Smooth muscle cell (in vitro differentiated cells): Measurements from ENCODE around the gene PMM2. TPM values are rescaled to one million over a fixed set of nuclear protein-coding genes. Genes with fewer than 3 reads are reported as not detected.
A peak's percentile ranks its signal among the peaks of the same experiment; 100 is the strongest.
"Not testable (repeated sequence)": the region's sequence is repeated elsewhere in the genome, so short reads cannot be mapped to it uniquely, and the experiment has no call there.

Experiments
- DNase-seq: peaks from one replicate; lab custom pipeline; 2025; ENCODE audit not compliant: unreplicated experiment; lab: John Stamatoyannopoulos, UW
- H2AFZ ChIP-seq: fragments of 200-600 bp; sonication (generic); 2 replicates; pipeline ENCODE4 v1.6.0; 2016; ENCODE audit warnings: antibody characterized with exemption, low read depth, mild to moderate bottlenecking
- H3F3A ChIP-seq: fragments of 200-600 bp; sonication (generic); 2 replicates; pipeline ENCODE4 v1.6.0; 2017; ENCODE audit warnings: antibody characterized with exemption, low read depth
- H3K27ac ChIP-seq: fragments of 200-600 bp; sonication (generic); 2 replicates; pipeline ENCODE4 v1.5.1; 2016; ENCODE audit warnings: low read depth, mild to moderate bottlenecking
- H3K27me3 ChIP-seq: fragments of 200-600 bp; sonication (generic); 2 replicates; pipeline ENCODE4 v1.6.1; 2016; ENCODE audit warnings: low read depth, mild to moderate bottlenecking
- H3K36me3 ChIP-seq: fragments of 200-600 bp; sonication (generic); 2 replicates; pipeline ENCODE4 v1.5.1; 2016; ENCODE audit warnings: low read depth
- H3K4me1 ChIP-seq: fragments of 200-600 bp; sonication (generic); 2 replicates; pipeline ENCODE4 v1.5.1; 2016; ENCODE audit warnings: low read depth
- H3K4me2 ChIP-seq: fragments of 200-600 bp; sonication (generic); 2 replicates; pipeline ENCODE4 v1.6.0; 2016; ENCODE audit warnings: mild to moderate bottlenecking
- H3K4me3 ChIP-seq: fragments of 200-600 bp; sonication (generic); 2 replicates; pipeline ENCODE4 v1.5.1; 2016; ENCODE audit warnings: mild to moderate bottlenecking
- H3K79me2 ChIP-seq: fragments of 200-600 bp; sonication (generic); 2 replicates; pipeline ENCODE4 v1.6.0; 2016; ENCODE audit warnings: low read depth, mild to moderate bottlenecking
- H3K9ac ChIP-seq: fragments of 200-600 bp; sonication (generic); 2 replicates; pipeline ENCODE4 v1.6.0; 2016; ENCODE audit warnings: low read depth
- H3K9me3 ChIP-seq: fragments of 200-600 bp; sonication (generic); replicated peaks from 2 replicates; pipeline ENCODE4 v1.5.1; 2016; ENCODE audit warnings: low read depth
- H4K20me1 ChIP-seq: fragments of 200-600 bp; sonication (generic); 2 replicates; pipeline ENCODE4 v1.6.0; 2016; ENCODE audit warnings: low read depth
- WGBS: methylation state at CpG from one replicate; pipeline ENCODE4 v1.1.7; 2016; ENCODE audit warnings: low lambda C conversion rate; 5-methylcytosine and 5-hydroxymethylcytosine counted together
- polyA plus RNA-seq: library from polyadenylated mRNA; unstranded; fragments of >200 nt; fragmentation: Nextera tagmentation; extraction: Ambion mirVana; gene quantifications from 2 replicates; pipeline ENCODE4 v1.2.1, GENCODE V29; 2016
- total RNA-seq: library from RNA; depleted of rRNA; stranded (reverse); fragments of >200 nt; gene quantifications from 2 replicates; pipeline ENCODE4 v1.2.3, GENCODE V29; 2014
- TF ChIP-seq, protein P1 (sequence below): fragments of 200-600 bp; sonication (generic); IDR thresholded peaks from 2 replicates; pipeline ENCODE4 v1.5.1; 2017; ENCODE audit warnings: borderline replicate concordance, mild to moderate bottlenecking, antibody characterized with exemption; ENCODE audit not compliant: insufficient read depth, poor library complexity, severe bottlenecking

Gene PMM2
- total and polyA plus RNA-seq, 2 experiments from 2014 or later = 31.4 to 33.5 TPM

- Histone ChIP-seq H3K27ac (peak within 1 kb of the TSS; percentile 36), H3K36me3 (no peaks in the 10 kb centered on the region), H3K4me3 (peak within 1 kb of the TSS; percentile 96), H3K79me2 (peaks cover 38% of the 10 kb centered on the region), H4K20me1 (peaks cover 39% of the 10 kb centered on the region), H2AFZ (no peak within 1 kb of the TSS), H3F3A (no peaks in the 10 kb centered on the region), H3K27me3 (no peaks in the 10 kb centered on the region), H3K9ac (peak within 1 kb of the TSS; percentile 62), H3K4me1 (peaks cover 22% of the 10 kb centered on the region), H3K4me2 (peak within 1 kb of the TSS; percentile 95), H3K9me3 (no peaks in the 10 kb centered on the region)
- 1% methylated on average over 26 of the region's 83 CpGs for WGBS
- TF ChIP-seq, protein P1, sequence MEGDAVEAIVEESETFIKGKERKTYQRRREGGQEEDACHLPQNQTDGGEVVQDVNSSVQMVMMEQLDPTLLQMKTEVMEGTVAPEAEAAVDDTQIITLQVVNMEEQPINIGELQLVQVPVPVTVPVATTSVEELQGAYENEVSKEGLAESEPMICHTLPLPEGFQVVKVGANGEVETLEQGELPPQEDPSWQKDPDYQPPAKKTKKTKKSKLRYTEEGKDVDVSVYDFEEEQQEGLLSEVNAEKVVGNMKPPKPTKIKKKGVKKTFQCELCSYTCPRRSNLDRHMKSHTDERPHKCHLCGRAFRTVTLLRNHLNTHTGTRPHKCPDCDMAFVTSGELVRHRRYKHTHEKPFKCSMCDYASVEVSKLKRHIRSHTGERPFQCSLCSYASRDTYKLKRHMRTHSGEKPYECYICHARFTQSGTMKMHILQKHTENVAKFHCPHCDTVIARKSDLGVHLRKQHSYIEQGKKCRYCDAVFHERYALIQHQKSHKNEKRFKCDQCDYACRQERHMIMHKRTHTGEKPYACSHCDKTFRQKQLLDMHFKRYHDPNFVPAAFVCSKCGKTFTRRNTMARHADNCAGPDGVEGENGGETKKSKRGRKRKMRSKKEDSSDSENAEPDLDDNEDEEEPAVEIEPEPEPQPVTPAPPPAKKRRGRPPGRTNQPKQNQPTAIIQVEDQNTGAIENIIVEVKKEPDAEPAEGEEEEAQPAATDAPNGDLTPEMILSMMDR = no peak
- peak; percentile 71 for DNase-seq
These were observed 71.0 kb downstream of the PMM2 start, which contains the start of gene CARHSP1 for GRCh38 chr16:8868416-8869211. Gene CARHSP1, minus strand, starts transcription at chr16:8869006. Its CDS starts 9,678 bp downstream, at chr16:8859328.

DNA sequence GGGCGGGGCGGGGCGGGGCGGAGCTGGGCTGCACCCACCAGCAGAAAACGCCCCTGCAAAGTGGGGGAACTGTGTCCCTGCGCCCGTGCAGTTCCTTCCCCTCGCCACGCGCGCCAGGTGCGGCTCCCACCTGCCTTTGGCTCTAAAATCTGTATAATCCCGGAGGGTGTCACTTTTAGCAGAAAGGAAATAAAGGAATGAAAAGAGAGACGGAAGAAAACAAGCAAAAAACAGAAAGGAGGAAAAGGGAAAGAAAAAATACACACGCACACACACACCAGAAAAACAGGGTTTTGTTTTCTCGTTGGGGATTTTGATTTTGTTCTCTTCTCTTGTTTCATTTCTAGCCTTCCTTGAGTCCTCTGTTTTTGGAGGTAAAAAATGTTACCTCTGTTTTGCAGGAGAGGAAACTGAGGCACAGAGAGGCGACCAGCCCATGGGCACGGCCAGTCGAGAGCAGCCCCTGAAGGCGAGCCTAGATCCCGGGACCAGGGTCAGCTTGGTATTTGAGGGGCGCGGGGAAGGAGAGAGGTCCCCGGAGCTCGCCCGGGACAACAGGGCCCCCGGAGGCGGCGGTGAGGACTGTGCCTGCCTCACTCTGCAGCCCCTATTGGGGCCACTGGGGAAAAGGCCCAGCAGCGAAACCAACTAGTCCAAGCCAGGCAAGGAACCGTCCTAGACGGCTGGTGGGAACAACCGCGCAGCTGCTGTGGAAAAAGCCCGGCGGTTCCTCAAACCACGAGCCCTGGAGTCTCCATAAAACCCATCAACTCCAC is 71.8 kb downstream of the PMM2 start:
- no peak overlapping the region for H3K9ac ChIP-seq
- H2AFZ ChIP-seq = no peak overlapping the region
- peak overlapping the region; percentile 95 for H3K4me2 ChIP-seq
- no peak overlapping the region for H3K27ac ChIP-seq
- H3K27me3 ChIP-seq = no peaks in the 10 kb centered on the region
- peaks cover 31% of the 10 kb centered on the region for H4K20me1 ChIP-seq
- H3K79me2 ChIP-seq = peaks cover 31% of the 10 kb centered on the region
- H3F3A ChIP-seq = no peaks in the 10 kb centered on the region
- TF ChIP-seq, protein P1 = no peak
- H3K9me3 ChIP-seq = no peaks in the 10 kb centered on the region
- WGBS = 28% methylated on average over 32 of the region's 37 CpGs
- H3K4me1 ChIP-seq = peaks cover 16% of the 10 kb centered on the region
- DNase-seq = no peak
- no peaks in the 10 kb centered on the region for H3K36me3 ChIP-seq
- H3K4me3 ChIP-seq = peak overlapping the region; percentile 96

DNA sequence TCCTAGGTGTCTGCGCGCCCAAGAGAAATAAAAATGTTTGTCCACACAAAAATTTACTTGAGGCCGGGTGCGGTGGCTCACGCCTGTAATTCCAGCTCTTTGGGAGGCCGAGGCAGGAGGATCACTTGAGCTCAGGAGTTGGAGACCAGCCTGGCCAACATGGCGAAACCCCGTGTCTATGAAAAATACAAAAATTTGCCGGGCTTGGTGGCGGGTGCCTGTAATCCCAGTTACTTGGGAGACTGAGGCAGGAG is 72.3 kb downstream of the PMM2 start:
- Histone ChIP-seq H3K79me2 (peaks cover 26% of the 10 kb centered on the region), H3K4me1 (peaks cover 14% of the 10 kb centered on the region), H4K20me1 (peaks cover 26% of the 10 kb centered on the region)
- 96% methylated on average over 10 of the region's 10 CpGs for WGBS
- not testable (repeated sequence) for H3K4me3 ChIP-seq, H3K4me2 ChIP-seq, H2AFZ ChIP-seq, H3K9ac ChIP-seq, H3F3A ChIP-seq, H3K9me3 ChIP-seq, H3K36me3 ChIP-seq, DNase-seq, H3K27me3 ChIP-seq, H3K27ac ChIP-seq

GRCh38 chr16:8872071-8872470 is 74.4 kb downstream of the PMM2 start:
- H3F3A ChIP-seq = no peaks in the 10 kb centered on the region
- peaks cover 6% of the 10 kb centered on the region for H3K4me1 ChIP-seq
- no peak overlapping the region for H3K4me3 ChIP-seq
- peaks cover 4% of the 10 kb centered on the region for H4K20me1 ChIP-seq
- TF ChIP-seq, protein P1 = no peak
- no peak for DNase-seq
- no peak overlapping the region for H3K9ac ChIP-seq
- H3K27me3 ChIP-seq = no peaks in the 10 kb centered on the region
- H3K79me2 ChIP-seq = peaks cover 5% of the 10 kb centered on the region
- no peak overlapping the region for H3K27ac ChIP-seq
- no peak overlapping the region for H2AFZ ChIP-seq
- 99% methylated on average over 5 of the region's 5 CpGs for WGBS
- H3K9me3 ChIP-seq = no peaks in the 10 kb centered on the region
- no peak overlapping the region for H3K4me2 ChIP-seq
- no peaks in the 10 kb centered on the region for H3K36me3 ChIP-seq
